GM19397 (cell line): ENCODE results near the gene ELOVL2.
A peak's percentile ranks its signal among the peaks of the same experiment; 100 is the strongest.

Experiments
- ATAC-seq: cut with Tn5 transposase; IDR thresholded peaks from one replicate; pipeline ENCODE4 v1.9.1; 2021; ENCODE audit warnings: mild to moderate bottlenecking, moderate library complexity; ENCODE audit not compliant: unreplicated experiment

Gene ELOVL2

DNA sequence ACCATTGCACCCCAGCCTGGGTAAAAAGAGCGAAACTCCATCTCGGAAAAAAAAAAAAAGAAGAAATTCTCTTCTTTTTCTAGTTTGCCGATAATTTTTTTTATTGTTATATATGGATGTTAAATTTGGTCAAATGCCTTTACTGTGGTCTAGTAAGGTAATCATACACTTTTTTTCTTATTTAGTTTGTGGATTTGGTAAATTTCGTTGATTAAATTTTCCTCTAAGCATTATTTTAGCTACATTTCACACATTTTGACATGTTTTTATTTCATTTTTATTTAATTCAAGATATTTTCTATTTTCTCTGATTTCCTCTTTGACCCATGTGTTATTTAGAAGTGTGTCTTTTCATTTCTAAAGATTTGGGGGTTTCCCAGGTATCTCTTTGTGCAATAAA is 18.0 kb upstream of the ELOVL2 start:
- ATAC-seq: no peak

- ATAC-seq: no peak
Observed at GRCh38 chr6:11058406-11058805, 14.3 kb upstream of the ELOVL2 start.

DNA sequence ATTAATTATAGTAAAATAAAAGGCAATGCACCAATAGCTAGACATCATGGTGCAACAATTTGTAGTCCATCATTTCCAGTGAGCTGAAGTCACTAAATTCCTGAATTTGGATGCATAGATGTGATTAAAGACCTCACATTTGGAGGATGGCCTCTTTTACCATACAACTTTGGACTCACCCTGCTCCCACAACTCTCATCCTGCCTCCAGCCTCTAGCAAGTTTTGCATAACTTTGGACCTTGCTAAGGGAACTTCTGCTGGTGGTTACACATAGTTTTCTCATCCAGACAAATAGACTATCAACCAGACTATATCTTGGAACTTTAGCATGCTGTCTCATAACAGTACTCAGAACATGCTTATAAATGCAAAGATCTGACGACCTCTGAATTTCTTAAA is 12.8 kb upstream of the ELOVL2 start:
- no peak for ATAC-seq

- no peak for ATAC-seq
Observed at GRCh38 chr6:11055127-11055627, 11.1 kb upstream of the ELOVL2 start.

- ATAC-seq: no peak
Observed at GRCh38 chr6:11054722-11055121, 10.6 kb upstream of the ELOVL2 start.

- ATAC-seq: no peak
Observed at GRCh38 chr6:11053307-11053706, 9.2 kb upstream of the ELOVL2 start.

GRCh38 chr6:11050731-11051130 is 6.6 kb upstream of the ELOVL2 start:
- no peak for ATAC-seq

GRCh38 chr6:11044712-11045167 is 635 bp upstream of the ELOVL2 start:
- ATAC-seq: no peak

GRCh38 chr6:11043378-11043960 is 636 bp downstream of the ELOVL2 start:
- ATAC-seq: peak; percentile 9

DNA sequence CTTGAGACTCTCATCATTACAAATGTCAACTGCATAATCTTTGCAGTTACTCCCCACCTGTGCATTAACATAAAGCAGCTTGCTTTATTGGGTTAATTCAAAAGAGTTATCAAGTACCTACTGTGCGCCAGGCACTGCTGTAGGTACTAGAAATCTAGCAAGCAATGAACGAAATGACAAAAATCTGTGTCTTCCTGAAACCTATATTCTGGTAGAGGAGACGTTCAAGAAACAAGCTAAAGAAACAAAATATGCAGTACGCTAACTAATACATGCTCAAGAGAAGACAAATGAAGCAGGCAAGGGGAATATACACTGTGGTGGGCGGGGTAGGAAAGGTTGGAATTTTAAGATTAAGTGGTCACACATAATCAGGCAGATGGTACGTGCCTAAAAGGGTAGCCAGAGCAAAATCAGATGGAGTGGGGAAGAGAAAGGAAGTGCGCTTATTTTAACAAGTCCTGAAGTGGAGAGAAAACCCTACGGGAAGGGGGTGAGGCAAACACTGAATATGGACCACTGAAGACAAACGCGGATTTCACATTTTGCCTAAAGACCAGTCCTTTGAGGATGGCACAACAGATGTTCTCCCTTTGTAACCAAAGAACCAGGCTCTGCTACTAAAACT is 1.2 kb downstream of the ELOVL2 start:
- ATAC-seq: no peak

DNA sequence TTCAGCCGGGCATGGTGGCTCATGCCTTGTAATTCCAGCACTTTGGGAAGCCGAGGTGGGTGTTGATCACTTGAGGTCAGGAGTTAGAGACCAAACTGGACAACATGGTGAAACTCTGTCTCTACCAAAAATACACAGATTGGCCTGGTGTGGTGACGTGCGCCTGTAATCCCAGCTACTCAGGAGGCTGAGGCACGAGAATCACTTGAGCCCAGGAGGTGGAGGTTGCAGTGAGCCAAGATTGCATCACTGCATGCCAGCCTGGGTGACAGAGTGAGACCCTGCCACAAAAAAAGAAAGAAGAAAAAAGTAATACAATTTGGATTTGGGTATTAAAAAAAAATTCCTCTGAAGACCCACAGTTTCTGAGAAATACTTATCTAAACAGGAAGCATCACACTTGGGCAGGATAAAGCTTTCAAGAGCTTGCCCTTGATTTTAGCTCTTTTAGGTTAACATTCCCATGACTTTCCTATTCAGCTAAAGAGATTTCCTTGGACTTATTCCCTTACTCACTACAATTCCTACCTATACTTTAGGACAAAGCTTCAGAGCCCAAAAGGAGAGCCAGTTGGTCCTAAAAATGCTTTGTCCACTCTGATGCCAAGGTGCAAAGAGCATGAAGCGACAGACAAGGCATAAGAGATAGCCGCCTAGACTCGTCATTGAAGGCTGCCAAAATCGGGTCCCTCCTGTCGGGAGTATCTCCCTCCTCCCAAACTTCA is 1.9 kb downstream of the ELOVL2 start:
- no peak for ATAC-seq

DNA sequence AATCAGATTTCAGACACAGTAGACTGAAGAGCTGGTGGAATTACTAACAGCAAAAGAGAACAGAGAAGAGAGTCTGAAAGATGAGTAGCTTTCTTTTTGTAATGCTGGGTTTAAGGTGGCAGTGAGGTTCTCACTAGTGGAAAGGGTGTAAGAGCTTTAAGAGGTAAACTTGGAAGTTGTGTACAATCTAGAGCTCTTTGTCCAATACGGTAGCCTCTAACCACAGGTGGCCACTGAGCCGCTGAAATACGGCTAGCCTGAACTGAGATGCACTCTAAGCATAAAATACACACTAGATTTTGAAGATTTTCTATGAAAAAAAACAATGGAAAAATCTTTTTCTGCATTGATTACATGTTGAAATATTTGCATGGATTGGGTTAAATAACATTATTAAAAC is 4.0 kb downstream of the ELOVL2 start:
- no peak for ATAC-seq

- ATAC-seq: no peak
Observed at GRCh38 chr6:11039040-11039439, 5.1 kb downstream of the ELOVL2 start.

DNA sequence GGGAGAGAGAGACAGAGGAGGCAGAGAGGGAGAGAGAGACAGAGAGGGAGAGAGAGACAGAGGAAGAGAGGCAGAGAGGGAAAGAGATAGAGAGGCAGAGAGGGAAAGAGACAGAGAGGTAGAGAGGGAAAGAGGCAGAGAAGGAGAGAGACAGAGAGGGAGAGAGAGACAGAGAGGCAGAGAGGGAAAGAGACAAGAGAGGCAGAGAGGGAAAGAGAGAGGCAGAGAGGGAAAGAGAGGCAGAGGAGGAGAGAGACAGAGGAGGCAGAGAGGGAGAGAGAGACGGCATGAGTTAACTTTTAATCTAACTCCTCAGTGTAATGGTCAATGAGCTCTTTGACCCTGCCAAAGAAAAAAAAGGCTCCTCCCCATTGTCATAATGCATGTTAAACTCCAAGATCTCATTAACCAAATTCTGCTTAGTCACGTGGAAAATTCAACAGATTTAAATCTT is 7.1 kb downstream of the ELOVL2 start:
- ATAC-seq: no peak

DNA sequence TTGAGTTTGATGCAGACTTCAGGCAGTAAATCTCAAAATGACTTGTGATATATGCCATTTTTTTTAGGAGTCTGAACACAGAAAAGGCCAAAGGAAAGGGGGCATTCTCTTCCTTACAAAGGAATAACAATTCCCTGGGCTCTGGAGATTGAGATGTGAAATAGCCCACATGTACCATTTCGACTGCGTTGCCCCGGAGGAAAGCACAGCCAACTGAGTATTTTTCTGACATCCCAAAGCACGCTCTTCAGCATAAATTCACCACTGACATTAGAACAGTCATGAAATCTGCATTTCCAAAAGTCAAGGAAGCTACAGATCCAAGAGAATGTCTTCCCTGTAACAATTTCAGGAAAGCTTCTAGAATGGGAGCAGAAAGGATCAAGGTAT is 7.8 kb downstream of the ELOVL2 start:
- ATAC-seq: no peak

DNA sequence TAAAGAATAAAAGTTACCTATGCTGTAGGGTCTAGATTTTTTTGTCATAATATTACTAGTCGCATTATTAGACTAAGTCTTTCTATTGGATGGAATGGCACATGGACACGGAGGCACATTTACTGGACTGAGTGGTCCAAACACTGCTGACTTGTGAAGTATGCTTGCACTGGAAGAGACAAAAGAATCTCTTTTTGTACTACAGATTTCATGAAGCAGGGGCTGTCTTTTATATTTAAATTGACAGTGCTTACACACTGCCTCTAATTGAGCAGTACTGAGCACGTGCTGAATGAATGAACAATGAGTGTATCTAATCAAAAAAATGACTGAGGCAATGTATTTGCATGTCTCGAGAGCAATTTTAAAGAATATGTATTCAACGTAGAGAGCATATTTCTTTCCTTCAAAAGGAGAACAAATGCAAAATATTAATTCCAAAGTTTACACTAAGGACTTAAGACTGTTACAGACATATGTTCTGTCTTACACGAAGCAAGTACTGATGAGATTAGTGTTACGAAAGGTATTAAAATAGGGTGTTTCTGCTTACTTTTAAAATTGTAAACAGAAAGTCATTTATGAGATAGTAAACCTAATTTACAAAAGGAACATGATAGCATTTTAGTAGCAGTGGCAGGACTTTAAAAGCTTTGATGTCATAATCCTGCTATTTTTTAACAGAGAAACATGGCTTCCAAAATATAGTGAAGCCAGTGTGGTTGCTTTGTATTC is 8.3 kb downstream of the ELOVL2 start:
- ATAC-seq: no peak

DNA sequence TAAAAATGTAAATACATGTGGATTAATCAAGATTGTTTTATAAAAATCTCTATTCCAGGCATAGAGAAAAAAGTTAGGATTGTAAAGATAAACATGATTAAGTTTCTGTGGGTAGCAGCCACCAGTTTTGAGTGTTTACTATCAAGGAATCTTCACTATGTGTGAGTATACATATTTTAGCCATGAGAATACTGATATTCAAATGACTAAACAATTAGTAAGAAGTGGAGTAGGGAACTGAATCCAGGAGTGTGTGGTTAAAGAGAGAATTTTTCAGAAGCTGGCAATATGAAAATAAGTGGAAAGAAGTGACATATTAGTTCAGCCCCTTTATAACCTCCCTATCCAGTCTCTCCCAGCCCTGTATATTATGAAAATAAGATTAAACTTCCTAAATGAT is 10.3 kb downstream of the ELOVL2 start:
- ATAC-seq: no peak

- ATAC-seq: no peak
Observed at GRCh38 chr6:11030904-11031303, 13.2 kb downstream of the ELOVL2 start.

- no peak for ATAC-seq
Observed at GRCh38 chr6:11028959-11029358, 15.1 kb downstream of the ELOVL2 start.

- no peak for ATAC-seq
Observed at GRCh38 chr6:11027565-11028110, 16.5 kb downstream of the ELOVL2 start.
